ENCODE measurements around the gene DNAJC24. TPM values are rescaled to one million over a fixed set of nuclear protein-coding genes. Genes with fewer than 3 reads are reported as not detected.

The DNAJC24 gene
- total RNA-seq, 2 donors from 2014 or later: 13.3 to 14.9 TPM

DNA sequence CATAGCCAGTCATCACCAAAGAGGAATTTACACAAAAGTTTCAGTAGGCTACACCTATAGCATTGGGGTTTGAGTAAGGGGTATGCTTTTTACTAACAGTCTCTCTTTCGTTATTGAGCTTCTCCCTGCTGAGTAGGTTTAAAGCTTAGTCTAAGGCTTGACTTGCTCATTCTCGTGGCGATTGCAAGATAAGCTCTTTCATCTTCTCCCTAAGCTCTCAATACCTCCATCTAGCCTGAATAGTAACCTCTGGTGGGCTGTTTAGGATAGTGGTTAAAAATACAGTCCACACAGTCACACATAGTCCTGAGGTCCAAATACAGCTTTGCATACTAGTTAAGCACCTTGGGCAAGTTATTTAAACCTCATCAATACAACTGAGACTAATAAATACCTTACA, 74.1 kb downstream of the DNAJC24 start:
- H3K27ac Mint-ChIP-seq: no peak overlapping the region
- DNase-seq (ENCODE audit: low spot score in 2 of 2): no peak
- H3K9me3 Mint-ChIP-seq: peaks cover 6 to 12% of the 10 kb centered on the region in 2 donors
- H3K36me3 Mint-ChIP-seq: peaks cover 0 to 34% of the 10 kb centered on the region in 2 donors
- ATAC-seq: no peak

DNA sequence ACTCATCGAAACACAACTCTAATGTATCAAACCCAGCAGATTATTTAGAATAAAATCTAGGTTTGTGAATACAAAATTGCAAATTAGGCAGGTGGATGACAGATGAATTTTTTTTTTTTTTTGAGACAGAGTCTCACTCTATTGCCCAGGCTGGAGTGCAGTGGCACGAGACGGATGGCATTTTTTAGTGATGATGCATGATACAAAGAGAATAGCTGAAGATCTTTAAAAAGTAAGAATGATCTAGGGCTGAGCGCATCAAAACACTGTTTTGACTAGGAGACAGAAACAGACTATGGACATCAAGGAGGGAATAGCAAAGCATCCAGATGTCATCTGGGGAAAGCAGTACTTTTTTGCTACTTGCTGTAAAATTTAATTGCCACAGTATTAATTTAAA, 76.0 kb downstream of the DNAJC24 start:
- ATAC-seq: no peak
- H3K36me3 Mint-ChIP-seq: peaks cover under 1 to 26% of the 10 kb centered on the region in 2 donors
- no peak for DNase-seq (ENCODE audit: low spot score in 2 of 2)
- no peak overlapping the region for H3K27ac Mint-ChIP-seq
- peaks cover 0 to 6% of the 10 kb centered on the region in 2 donors for H3K9me3 Mint-ChIP-seq

GRCh38 chr11:31449040-31449439, 79.4 kb downstream of the DNAJC24 start:
- DNase-seq (ENCODE audit: low spot score in 2 of 2): no peak
- Mint-ChIP-seq H3K36me3 (peaks cover 13 to 31% of the 10 kb centered on the region in 2 donors), H3K9me3 (peaks cover 0 to 6% of the 10 kb centered on the region in 2 donors), H3K27ac (no peak overlapping the region)
- ATAC-seq: no peak

DNA sequence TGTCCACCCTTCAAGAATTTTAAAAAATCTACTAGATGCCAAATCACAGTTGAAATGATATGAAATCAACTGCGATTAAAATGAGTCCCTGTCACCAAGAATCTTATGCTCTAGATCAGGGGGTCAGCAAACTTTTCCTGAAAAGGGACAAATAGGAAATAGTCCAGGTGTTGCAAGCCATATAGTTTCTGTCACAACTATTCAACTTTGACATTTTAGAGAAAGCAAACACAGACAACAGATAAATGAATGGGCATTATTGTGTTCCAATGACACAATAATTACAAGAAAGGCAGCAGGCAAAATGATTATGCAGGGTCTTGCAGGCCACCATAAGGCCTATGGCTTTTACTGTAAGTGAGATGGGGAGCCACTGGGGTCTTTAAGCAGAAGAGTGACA, 81.2 kb downstream of the DNAJC24 start:
- H3K36me3 Mint-ChIP-seq: peaks cover 13 to 30% of the 10 kb centered on the region in 2 donors
- DNase-seq (ENCODE audit: low spot score in 2 of 2): no peak
- peaks cover 0 to 6% of the 10 kb centered on the region in 2 donors for H3K9me3 Mint-ChIP-seq
- no peak for ATAC-seq
- H3K27ac Mint-ChIP-seq: no peak overlapping the region

- DNase-seq (ENCODE audit: low spot score in 2 of 2) (no peak), ATAC-seq (no peak)
- H3K27ac Mint-ChIP-seq: no peak overlapping the region
- H3K9me3 Mint-ChIP-seq: no peaks in the 10 kb centered on the region
- peaks cover 13% of the 10 kb centered on the region in 2 donors for H3K36me3 Mint-ChIP-seq
Observed at GRCh38 chr11:31455177-31455576, 85.5 kb downstream of the DNAJC24 start.

DNA sequence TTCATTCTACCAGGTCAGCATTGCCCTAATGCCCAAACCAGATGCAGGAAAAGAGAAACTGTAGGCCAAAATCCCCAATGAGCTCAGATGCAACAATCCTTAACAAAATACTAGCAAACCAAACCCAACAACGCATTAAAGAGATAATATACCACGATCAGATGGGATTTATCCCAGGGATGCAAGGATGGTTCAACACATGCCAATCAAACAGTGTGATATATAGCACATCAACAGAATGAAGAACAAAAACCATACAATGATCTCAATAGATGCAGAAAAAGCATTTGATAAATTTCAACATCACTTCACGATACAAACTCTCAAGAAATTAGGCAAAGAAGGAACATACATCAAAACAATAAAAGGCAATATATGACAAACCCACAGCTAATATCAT, 94.8 kb downstream of the DNAJC24 start:
- Mint-ChIP-seq H3K27ac (no peak overlapping the region), H3K36me3 (peaks cover 17 to 34% of the 10 kb centered on the region in 2 donors), H3K9me3 (peaks cover 4 to 13% of the 10 kb centered on the region in 2 donors)
- DNase-seq (ENCODE audit: low spot score in 2 of 2) (no peak), ATAC-seq (no peak)

GRCh38 chr11:31474083-31474482, 104.4 kb downstream of the DNAJC24 start:
- ATAC-seq (no peak), DNase-seq (ENCODE audit: low spot score in 2 of 2) (no peak)
- Mint-ChIP-seq H3K27ac (no peak overlapping the region), H3K36me3 (peaks cover 4 to 16% of the 10 kb centered on the region in 2 donors), H3K9me3 (peaks cover 0 to 3% of the 10 kb centered on the region in 2 donors)

- ATAC-seq: peak; percentile 30 to 64
Observed at GRCh38 chr11:31477528-31478222, 108.0 kb downstream of the DNAJC24 start.

DNA sequence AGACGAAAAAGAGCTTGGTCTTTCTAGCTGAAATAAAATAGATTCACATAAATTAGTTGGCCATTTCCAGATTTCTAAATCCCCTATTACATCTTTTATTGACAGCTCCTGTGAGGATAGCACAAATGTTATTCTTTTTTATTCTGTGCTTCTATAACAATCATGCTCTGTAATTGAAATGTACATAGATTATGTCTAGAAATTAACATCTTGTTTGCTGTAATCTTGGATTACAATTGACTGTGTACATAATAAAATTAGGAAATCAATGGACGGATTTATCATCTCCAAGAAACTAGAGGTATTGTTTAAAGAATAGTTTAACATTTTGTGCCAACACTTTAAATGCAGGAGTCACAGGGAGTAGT, 108.5 kb downstream of the DNAJC24 start:
- DNase-seq (ENCODE audit: low spot score in 2 of 2) (no peak), ATAC-seq (no peak)
- H3K27ac Mint-ChIP-seq: no peak overlapping the region
- H3K36me3 Mint-ChIP-seq: no peaks in the 10 kb centered on the region
- H3K9me3 Mint-ChIP-seq: no peaks in the 10 kb centered on the region

More at GRCh38 chr11:31477528-31478222, 108.0 kb downstream of the DNAJC24 start:
- no peak for DNase-seq (ENCODE audit: low spot score in 2 of 2)
- H3K9me3 Mint-ChIP-seq: no peaks in the 10 kb centered on the region
- H3K27ac Mint-ChIP-seq: no peak overlapping the region
- H3K36me3 Mint-ChIP-seq: no peaks in the 10 kb centered on the region

DNA sequence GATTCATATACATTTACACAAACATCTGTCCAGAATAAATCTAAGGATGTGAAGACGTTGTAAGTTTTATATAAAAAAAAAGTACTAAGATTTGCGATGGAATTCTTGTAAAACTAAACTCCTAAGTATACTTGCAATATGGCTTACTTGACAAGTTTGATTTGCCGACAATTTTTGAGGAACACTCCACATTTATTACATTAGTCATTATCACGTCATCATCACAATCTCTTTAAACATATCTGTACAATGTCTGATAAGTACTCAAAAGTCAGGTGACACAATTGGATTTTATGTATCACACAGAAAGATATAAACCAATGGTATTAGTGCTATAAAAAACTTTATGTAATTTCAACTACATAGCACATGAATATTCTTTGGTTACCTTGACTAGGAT, 109.4 kb downstream of the DNAJC24 start:
- no peaks in the 10 kb centered on the region for H3K36me3 Mint-ChIP-seq
- no peak for ATAC-seq
- DNase-seq (ENCODE audit: low spot score in 2 of 2): no peak
- no peaks in the 10 kb centered on the region for H3K9me3 Mint-ChIP-seq
- H3K27ac Mint-ChIP-seq: no peak overlapping the region

GRCh38 chr11:31480930-31481329, 111.3 kb downstream of the DNAJC24 start:
- ATAC-seq (no peak), DNase-seq (ENCODE audit: low spot score in 2 of 2) (no peak)
- Mint-ChIP-seq H3K36me3 (no peaks in the 10 kb centered on the region), H3K27ac (no peak overlapping the region), H3K9me3 (no peaks in the 10 kb centered on the region)

Other genes starting within 250 kb of the DNAJC24 start
- gene DCDC1, start 121 bp upstream of the DNAJC24 start, total RNA-seq: under 1 TPM in 1 of 2 donors, not detected in 1; 0.47 TPM
- gene IMMP1L, start 139.8 kb downstream of the DNAJC24 start, total RNA-seq: 10 to 100 TPM; 20.9 to 22.5 TPM
- gene ELP4, start 139.9 kb downstream of the DNAJC24 start, total RNA-seq: 10 to 100 TPM; 19.1 to 22.7 TPM